HG02588 (cell line): ENCODE results near the gene OTOA.
"Not testable (repeated sequence)": the region's sequence is repeated elsewhere in the genome, so short reads cannot be mapped to it uniquely, and the experiment has no call there.

Experiments
- ATAC-seq: cut with Tn5 transposase; IDR thresholded peaks from one replicate; pipeline ENCODE4 v1.9.1; 2021; ENCODE audit warnings: mild to moderate bottlenecking, moderate library complexity; ENCODE audit not compliant: unreplicated experiment

Gene OTOA

DNA sequence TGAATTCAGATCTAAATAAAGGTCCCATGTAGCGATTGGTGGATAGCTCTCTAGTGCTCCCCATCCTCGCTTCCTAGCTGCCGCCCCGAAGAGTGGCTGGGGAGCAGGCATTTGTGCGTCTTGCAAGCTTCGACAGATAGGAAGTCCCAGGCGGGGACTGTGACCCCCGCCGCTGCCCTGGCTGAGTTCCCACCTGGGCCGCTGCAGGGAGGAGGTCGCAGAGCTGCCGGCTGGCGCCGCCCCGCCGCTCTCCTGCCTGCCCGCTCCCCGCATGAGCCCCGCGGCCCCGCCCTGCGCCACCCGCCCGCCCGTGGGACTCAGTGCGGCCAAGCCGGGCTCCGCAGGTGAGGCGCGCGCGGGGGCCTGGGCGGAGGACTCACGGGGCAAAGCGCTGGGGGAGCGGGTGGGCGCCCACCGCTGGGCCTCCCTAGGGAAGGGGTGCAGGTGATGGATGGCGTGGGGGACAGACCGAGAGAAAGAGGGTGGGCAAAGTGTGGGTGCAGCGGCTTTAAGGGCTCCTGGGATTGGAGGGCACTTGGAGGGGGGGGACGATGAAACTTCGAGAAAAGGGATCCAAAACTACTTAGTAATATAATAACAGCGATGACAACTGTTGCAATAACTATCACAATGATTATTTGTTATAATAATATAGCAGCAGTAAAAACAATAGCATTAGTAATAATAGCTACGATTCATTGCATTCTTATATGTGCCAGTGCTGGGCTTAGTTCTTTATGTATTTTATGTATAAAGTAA is at the start of gene OTOA:
TSS of gene OTOA (plus strand) at position 80 of the 759 bp plus-strand sequence. CDS start 14,547 bp downstream, outside the sequence.
- no peak for ATAC-seq

DNA sequence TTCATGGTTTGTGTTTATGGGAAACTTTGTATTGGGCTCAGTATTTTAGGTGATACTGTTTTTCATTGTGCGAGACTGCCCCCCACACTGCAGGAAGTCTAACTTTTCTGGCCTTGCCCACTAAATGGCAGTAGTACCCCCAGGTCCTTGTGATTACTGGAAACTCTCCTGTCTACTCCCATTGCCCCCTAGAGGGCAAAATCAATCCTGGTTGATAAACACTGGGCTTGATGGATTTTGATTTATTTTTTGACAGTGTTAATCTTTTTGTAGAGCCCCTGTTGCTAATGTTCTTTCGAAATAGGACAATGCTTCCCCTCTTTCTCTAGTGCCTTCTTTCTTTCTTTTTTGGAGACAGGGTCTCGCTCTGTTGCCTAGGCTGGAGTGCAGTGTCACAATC is 48.9 kb upstream of the OTOA start:
- ATAC-seq, result no peak

DNA sequence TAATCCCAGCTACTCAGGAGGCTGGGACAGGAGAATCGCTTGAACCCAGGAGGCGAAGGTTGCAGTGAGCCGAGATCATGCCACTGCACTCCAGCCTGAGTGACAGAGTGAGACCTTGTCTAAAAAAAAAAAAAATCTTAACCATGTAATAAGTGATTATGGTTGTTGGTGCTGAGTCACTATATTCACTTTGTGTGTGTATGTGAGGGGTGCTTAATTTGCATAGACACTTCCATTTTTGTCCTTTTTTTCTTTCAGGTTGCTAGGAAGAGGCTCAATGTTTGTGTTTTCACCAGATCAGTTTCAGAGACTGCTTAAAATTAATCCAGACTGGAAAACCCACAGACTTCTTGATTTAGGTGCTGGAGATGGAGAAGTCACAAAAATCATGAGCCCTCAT is 46.2 kb upstream of the OTOA start:
- ATAC-seq, result no peak

DNA sequence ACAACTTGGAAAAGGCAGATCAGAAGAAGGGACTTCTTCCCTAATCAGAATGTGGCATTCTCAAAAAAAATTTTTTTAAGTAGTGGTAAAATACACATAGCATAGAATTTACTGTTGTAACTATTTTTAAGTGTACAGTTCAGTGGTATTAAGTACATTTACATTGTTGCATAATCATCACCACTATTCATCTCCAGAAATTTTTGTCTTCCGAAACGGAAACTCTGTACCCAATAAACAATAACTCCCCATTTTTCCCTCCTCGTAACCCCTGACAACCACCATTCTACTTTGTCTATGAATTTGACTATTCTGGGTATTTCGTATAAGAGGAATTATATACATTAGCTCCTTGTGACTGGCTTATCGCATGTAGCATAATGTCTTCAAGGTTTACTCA is 45.5 kb upstream of the OTOA start:
- ATAC-seq, result no peak

DNA sequence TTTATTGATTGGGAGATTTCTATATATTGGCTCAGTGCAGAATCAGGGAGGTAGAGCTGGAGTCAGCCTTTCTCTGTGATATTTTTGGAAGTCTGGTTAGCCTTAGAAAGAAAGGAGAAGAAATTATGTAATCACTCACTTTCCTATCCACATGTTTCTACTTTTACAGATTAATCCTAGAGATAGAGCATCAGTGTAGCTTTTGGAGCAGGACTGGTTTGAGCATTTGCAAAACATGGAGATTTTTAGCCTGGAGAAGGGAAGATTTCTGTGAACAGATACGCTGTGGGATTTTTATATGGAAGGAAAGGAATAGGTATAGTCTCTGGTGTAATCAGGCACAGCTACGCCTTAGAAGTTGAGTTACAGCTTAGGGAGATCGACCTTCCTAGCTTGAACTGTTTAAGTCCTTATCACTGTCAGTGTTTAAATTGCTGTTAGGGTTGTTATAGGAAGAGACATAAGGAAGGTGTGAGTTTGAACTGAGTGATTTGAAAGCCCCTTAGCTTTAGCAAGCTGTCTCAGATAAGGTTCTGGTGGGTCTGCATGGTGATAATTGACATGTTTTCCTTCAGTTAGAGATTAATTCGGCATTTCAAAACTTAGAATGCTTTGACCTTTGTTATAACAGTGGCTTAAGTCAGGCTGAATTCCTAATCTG is 43.9 kb upstream of the OTOA start:
- ATAC-seq, result no peak

DNA sequence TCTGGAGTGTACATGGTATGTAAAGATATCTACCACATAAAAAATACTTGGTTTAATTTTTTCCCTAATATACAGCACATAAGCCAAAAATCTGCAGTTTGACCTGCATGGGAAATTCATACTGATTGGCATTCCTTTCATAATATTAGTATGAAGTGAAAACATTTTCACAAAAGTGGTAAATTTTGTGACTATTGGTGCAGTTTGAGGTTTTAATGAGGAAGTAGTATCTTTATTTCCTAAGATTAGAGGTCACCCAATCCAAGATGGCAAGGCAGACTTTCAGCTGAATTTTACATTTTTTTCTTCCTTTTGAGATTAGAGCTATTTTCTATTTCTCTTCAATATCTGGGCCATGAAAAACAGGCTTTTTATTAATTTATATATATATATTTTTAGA is 43.2 kb upstream of the OTOA start:
- ATAC-seq, result no peak

DNA sequence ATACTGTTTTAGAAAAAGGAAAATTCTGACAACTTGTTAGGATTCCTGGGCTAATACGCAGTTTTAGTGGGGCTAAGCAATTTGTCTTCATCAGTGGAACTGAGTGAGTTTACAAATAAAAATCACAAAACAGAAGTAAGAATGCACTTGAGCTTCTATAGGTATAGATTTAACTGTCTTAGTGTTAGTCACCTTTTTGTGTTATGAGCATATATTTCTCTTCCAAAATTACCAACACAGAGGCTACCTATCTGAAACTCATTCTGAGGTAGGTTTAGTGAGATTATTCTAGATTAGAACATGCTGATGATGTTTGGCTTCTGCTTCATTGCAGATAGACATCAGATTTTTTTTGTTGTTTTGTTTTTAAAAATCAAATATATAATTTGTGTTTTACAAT is 41.2 kb upstream of the OTOA start:
- ATAC-seq, result no peak

DNA sequence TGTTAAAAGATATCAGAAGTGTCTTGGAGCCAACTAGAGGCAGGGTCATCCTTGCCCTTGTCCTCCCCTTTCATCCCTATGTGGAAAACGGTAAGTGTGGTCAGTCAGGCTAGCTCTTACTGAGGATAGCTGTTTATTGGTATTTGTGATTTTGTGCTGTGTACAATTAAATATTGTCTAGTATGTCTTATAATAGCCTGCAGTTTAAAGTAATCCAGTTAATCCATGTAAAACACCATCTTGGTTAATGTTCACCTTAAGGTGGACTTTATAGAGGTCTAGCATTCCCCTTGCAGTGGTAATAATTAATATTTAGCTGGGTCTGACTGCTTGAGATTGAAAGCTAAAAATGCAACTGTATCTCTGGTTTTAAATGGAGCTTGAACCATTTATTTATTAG is 38.7 kb upstream of the OTOA start:
- ATAC-seq, result no peak

DNA sequence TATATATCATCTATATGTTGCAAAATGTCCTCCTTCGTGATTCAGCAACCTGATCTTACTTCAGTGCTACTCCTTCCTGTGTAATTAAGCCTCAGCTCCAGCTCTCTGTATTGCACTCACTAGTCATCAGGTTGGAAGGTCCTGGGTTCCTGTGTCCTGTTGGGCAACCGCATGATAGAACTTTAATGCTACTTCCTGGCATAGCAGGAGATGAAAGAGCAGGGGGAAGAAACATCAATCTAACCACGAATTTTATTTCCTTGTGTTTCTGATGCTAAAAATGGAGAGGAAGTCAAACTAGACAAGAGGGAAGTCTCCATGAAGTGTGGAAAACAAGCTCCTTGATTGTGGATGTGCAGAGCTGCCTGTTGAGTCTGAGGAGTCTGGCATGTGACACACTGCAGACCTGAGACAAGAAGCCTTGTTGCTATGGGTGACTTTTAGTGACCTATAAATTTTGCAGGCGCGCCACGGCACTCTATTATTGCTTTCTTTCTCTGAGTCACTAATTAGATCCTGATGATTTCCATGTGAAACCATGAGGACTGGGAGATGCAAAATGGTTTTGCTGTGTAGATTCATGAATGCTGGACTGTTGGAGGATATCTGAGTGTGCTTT is 37.0 kb upstream of the OTOA start:
- no peak for ATAC-seq

DNA sequence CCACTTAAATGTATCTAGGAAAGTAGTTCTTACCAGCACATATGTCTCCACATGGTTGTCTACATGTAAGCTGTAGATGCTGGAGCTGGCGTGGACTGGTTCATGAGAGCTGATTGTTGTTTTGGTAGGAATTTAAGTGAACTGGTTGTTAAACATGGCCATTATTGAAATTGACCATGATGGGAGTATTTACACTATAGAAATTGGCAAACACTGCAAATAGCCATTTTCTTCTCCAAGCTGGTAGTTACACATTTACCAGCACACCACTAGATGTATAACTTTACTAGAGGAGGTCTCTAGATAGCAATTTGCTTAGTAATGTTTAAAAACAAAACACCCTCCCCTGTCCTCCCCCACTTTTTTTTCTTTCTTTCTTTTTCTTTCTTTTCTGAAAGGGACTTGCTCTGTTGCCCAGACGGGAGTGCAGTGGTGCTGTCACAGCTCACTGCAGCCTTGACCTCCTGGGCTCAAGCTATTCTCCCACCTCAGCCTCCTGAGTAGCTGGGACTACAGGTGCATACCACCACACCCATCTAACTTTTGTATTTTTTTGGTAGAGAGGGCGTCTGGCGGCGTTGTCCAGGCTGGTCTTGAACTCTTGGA is 35.5 kb upstream of the OTOA start:
- ATAC-seq, result no peak

DNA sequence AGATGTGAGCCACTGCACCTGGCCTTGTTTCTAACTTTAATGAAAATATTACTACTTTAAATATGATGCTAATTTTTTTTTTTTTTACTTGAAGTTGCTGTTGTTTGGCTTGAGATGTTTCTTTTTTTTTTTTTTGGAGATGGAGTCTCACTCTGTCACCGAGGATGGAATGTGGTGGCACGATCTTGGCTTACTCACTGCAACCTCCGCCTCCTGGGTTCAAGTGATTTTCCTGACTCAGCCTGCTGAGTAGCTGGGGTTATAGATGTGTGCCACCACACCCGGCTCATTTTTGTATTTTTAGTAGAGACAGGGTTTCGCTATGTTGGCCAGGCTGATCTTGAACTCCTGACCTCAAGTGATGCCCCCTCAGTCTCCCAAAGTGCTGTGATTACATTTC is 35.0 kb upstream of the OTOA start:
- no peak for ATAC-seq

DNA sequence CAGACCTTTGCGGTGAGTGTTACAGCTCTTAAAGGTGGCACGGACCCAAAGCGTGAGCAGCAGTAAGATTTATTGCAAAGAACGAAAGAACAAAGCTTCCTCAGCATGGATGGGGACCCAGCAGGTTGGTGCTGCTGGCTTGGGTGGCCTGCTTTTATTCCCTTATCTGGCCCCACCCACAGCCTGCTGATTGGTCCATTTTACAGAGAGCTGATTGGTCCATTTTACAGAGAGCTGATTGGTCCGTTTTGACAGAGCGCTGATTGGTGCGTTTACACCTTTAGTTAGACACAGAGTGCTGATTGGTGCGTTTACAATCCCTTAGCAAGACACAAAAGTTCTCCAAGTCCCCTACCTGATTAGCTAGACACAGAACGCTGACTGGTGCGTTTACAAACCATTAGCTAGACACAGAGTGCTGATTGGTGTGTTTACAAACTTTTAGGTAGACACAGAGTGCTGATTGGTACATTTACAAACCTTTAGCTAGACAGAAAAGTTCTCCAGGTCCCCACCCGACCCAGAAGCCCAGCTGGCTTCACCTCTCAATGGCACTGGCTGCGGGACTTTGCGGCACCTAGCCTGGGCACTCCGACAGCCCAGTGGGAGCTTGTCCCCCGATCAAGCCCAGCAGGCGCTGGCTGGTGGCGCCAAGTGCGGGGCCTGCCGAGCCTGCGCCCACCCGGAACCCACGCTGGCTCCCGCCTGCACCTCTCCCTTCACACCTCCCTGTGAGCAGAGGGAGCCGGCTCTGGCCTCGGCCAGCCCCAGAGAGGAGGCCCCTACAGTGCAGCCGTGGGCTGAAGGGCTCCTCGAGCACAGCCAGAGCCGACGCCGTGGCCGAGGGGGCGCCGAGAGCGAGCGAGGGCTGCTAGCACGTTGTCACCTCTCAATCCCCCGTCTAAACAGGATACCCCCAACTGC is 33.9 kb upstream of the OTOA start:
- not testable (repeated sequence) for ATAC-seq

DNA sequence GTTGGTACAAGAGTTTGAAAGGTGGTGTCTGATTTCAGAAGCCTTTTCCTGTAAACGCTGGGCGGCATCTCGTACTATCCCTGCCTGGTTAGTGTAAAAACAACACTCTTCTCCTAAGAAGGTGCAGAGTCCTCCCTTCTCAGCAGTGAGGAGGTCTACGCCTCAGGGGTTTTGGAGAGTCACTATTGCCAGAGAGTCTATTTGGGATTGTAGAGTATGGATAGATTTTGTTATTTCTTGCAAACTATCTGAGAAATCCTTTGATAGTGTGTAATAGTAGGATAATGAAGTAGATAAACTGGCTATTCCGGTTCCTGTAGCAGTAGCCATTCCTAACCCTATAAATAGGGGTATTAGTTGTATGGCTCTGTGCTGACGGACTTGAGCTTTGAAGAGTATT is 32.9 kb upstream of the OTOA start:
- not testable (repeated sequence) for ATAC-seq

DNA sequence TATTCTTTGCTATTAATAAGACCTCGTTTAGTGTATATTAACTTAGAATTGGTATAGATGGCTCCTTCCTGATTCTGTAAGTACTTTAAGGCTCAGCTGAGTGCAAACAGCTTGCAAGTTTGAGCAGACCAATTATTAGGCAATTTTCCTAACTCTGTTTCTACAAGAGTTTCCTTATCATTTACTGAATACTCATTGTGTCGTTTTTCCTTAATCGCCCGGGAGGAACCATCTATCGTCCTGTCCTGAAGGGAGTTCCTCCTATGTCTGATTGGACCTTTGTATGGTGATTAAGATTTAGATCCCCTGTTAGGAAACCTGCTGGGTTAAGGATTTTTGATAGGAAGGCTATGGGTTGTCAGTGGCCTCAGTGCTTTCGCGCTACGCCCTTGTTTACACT is 32.4 kb upstream of the OTOA start:
- not testable (repeated sequence) for ATAC-seq

DNA sequence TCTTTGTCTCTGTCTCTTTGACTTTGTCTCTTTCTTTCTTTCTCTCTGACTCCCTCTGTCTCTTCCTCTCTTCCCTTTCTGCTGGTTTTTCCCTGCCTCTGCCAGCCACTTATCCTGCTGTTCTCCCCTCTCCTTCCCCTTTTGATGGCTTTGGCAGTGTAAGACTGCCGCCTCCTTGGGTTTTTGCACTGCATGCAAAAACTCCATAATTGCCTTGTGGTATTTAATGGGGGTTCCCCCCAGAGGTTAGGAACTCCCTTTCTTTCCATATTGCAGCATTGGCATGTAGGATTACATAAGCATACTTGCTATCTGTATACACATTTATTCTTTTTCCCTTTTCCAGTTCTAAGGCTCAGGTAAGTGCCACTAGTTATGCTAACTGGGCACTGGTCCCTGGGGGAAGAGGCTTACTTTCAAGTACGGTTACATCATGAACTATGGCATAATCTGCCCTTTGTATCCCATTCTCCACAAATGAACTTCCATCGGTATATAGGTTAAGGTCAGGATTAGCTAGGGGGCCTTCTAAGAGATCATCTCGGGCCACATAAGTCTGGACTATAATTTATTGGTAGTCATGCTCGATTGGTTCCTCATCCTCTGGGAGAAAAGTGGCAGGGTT is 31.7 kb upstream of the OTOA start:
- ATAC-seq, result not testable (repeated sequence)

DNA sequence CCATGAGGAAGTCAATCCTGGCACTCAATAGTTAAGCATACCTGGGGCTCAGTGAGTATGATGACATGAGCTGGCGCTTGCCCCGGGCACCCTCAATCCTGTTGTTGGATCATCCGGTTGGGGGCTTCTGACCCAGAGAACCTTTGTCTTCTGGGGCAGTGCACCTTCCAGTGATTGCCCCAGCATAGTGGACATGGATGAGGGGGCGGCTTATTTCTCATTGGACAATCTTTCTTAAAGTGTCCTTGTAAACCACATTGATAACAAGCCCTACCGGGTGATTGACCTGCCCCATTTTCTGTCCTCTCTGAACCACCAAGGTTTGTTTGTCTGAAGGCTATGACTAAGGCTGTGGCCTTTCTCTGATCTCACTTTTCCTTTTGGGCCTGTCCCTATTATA is 29.6 kb upstream of the OTOA start:
- no peak for ATAC-seq

DNA sequence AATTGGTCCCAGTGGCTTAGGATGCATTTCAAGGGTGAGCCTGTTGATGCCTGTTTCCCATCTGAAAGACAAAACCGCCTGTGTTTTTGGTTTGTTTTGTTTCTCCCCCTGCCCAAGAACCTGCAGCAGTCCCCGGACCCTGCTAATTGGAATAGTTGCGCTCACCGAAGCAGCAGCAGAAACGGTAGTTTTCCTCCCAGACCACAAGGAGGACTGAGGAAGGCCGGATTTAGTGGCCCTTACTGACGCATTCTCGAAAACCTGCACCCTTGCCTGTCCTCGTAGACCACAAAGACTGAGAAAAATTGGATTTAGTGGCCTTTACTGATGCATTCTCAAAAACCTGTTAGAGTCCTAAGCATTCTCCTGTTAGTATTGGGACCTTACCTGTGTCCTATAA is 28.1 kb upstream of the OTOA start:
- ATAC-seq, result not testable (repeated sequence)

DNA sequence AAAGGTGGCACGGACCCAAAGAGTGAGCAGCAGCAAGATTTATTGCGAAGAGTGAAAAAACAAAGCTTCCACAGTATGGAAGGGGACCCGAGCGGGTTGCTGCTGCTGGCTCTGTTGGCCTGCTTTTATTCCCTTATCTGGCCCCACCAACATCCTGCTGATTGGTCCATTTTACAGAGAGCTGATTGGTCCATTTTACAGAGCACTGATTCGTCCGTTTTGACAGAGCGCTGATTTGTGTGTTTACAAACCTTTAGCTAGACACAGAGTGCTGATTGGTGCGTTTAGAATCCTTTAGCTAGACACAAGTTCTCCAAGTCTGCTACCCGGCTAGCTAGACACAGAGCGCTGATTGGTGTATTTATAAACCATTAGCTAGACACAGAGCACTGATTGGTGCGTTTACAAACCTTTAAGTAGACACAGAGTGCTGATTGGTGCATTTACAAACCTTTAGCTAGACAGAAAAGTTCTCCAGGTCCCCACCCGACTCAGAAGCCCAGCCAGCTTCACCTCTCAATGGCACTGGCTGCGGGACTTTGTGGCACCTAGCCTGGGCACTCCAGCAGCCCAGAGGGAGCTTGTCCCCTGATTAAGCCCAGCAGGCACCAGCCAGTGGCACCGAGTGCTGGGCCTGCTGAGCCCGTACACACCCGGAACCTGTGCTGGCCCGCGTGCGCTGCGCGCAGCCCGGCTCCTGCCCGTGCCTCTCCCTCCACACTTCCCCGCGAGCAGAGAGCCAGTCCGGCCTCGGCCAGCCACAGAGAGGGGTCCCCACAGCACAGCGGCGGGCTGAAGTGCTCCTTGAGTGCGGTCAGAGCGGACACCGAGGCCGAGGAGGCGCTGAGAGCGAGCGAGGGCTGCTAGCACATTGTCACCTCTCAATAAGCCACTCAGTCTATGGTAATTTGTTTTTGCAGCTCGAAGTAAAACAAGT is 26.5 kb upstream of the OTOA start:
- no peak for ATAC-seq

DNA sequence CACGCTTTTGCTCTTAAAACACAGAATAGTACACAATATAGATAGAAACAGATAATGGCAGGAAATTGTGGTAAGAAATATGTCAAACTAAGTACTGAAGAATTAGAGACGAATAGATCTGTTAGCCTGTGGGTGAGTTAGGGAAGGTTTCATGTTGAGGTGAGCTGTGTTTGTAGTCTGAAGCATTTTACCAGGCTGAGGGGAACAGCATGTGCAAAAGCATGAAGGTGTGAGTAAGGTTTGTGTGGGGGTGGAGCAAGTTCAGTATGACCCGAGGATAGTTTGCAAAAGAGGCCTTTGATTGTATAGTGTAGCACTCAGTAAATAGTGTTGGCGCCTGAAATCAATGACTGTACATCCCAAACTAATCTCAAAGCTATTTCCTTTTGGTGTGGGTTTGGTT is 25.2 kb upstream of the OTOA start:
- ATAC-seq, result no peak
